Mucosa of descending colon (tissue), 3 donors: ENCODE measurements around the gene PRMT5. TPM values are rescaled to one million over a fixed set of nuclear protein-coding genes. Genes with fewer than 3 reads are reported as not detected.

Experiments
- ATAC-seq: fragments of 200-7000 bp; cut with Tn5 transposase; one replicate; pipeline ENCODE4 v1.9.1; 2020; ENCODE audit warnings: mild to moderate bottlenecking, moderate library complexity
- DNase-seq, 3 donors: peaks; one replicate each; pipeline ENCODE4 v3.0.0-alpha.2; 2020
- H3K36me3 ChIP-seq: fragments of 200-600 bp; one replicate; pipeline ENCODE4 v1.8.0; 2021; ENCODE audit warnings: low read depth, mild to moderate bottlenecking
- H3K4me1 ChIP-seq: fragments of 200-600 bp; one replicate; pipeline ENCODE4 v1.8.0; 2021; ENCODE audit warnings: low read depth, mild to moderate bottlenecking
- H3K4me3 ChIP-seq: fragments of 200-600 bp; one replicate; pipeline ENCODE4 v1.8.0; 2021; ENCODE audit warnings: mild to moderate bottlenecking
- H3K9me3 ChIP-seq: fragments of 200-600 bp; one replicate; pipeline ENCODE4 v1.8.0; 2021; ENCODE audit warnings: mild to moderate bottlenecking
- CTCF ChIP-seq: fragments of 200-600 bp; IDR thresholded peaks from one replicate; pipeline ENCODE4 v1.8.0; 2022; ENCODE audit warnings: antibody characterized with exemption, mild to moderate bottlenecking
- intact Hi-C, 2 donors: fragments of 100-400 bp; cut with DNase I in 1 of 2; cut with micrococcal nuclease in 1 of 2; formaldehyde crosslinking; loops; one replicate each; pipeline versions ENCODE4 v1.11.0 to v1.11.1; 2022; cut with DNase I, micrococcal nuclease
- long read RNA-seq, 2 donors: library from polyadenylated mRNA; unstranded; transcript quantifications; one replicate each; pipeline ENCODE4 v2.0.0, GENCODE V29; 2019 to 2021
- total RNA-seq, 3 donors: library from RNA; stranded (reverse); fragmentation: NEBNext Ultra II Directional in 2 of 3; extraction: Animal tissue kit (Norgen Biotek cat#: 25700) in 2 of 3; gene quantifications; one replicate each; pipeline versions ENCODE4 v1.2.1 to v1.2.4, GENCODE V29; 2021 to 2023
- donor health status: DM: no; HTN: no; CAD: no; lungs with moderate emphysema.
- donor health status: DM: no; HTN: no; CAD: no.
- donor health status: DM: no; HTN: yes; CAD: no.

Gene PRMT5
- 10 to 100 TPM; 47.7 to 55.1 (median 50.2) TPM for total RNA-seq
- long read RNA-seq, donor 1, transcript PRMT5-202 (17 exons, 2,531 nt): major isoform, 29 of 43 reads
- long read RNA-seq, donor 1, transcript PRMT5-204 (17 exons, 2,418 nt): minor isoform, 5 of 43 reads
- long read RNA-seq, donor 1, partial matches to known transcripts: 4 of 43 reads
- long read RNA-seq, donor 1, other reads (novel, unspliced or antisense): 5 of 43 reads
- long read RNA-seq, donor 2, transcript PRMT5-202 (17 exons, 2,531 nt): major isoform, 12 of 25 reads
- long read RNA-seq, donor 2, partial matches to known transcripts: 9 of 25 reads
- long read RNA-seq, donor 2, other reads (novel, unspliced or antisense): 4 of 25 reads

- DNase-seq (peak; percentile 98 to 99 (median 99)), ATAC-seq (peak; percentile 95)
- TF ChIP-seq CTCF: no peak
- no peaks in the 10 kb centered on the region for H3K9me3 ChIP-seq
- H3K4me3 ChIP-seq: peak within 1 kb of the TSS; percentile 71
- H3K4me1 ChIP-seq: peaks cover 20% of the 10 kb centered on the region
- H3K36me3 ChIP-seq: no peaks in the 10 kb centered on the region
- intact Hi-C loops: no loop called here
These were observed at the start of gene PRMT5 for GRCh38 chr14:22929104-22929960. TSS of gene PRMT5 (minus strand) at chr14:22929376. CDS start at chr14:22929361, 15 bp downstream.

GRCh38 chr14:22978487-22978837, 49.3 kb upstream of the PRMT5 start:
- no peak for DNase-seq
- H3K9me3 ChIP-seq: no peaks in the 10 kb centered on the region
- no peaks in the 10 kb centered on the region for H3K36me3 ChIP-seq
- TF ChIP-seq CTCF: no peak
- H3K4me3 ChIP-seq: no peak overlapping the region
- ATAC-seq: no peak
- peaks cover 39% of the 10 kb centered on the region for H3K4me1 ChIP-seq
- intact Hi-C loops: no loop called here

GRCh38 chr14:22977684-22978486, 48.7 kb upstream of the PRMT5 start:
- peaks cover 39% of the 10 kb centered on the region for H3K4me1 ChIP-seq
- no peak for TF ChIP-seq CTCF
- no peaks in the 10 kb centered on the region for H3K36me3 ChIP-seq
- H3K4me3 ChIP-seq: no peak overlapping the region
- no peaks in the 10 kb centered on the region for H3K9me3 ChIP-seq
- ATAC-seq: peak; percentile 35
- peak in 1 of 3 donors; percentile 32 for DNase-seq
- intact Hi-C loops: no loop called here

- Histone ChIP-seq H3K9me3 (no peaks in the 10 kb centered on the region), H3K36me3 (no peaks in the 10 kb centered on the region), H3K4me1 (peaks cover 39% of the 10 kb centered on the region), H3K4me3 (no peak overlapping the region)
- intact Hi-C loops: no loop called here
- ATAC-seq: no peak
- no peak for TF ChIP-seq CTCF
- no peak for DNase-seq
These were observed 48.2 kb upstream of the PRMT5 start for GRCh38 chr14:22977434-22977683.

GRCh38 chr14:22976620-22977433, 47.7 kb upstream of the PRMT5 start:
- intact Hi-C loops: no loop called here
- ATAC-seq (peak; percentile 67), DNase-seq (peak in 1 of 3 donors; percentile 36)
- Histone ChIP-seq H3K4me1 (peaks cover 35% of the 10 kb centered on the region), H3K36me3 (no peaks in the 10 kb centered on the region), H3K9me3 (no peaks in the 10 kb centered on the region), H3K4me3 (no peak overlapping the region)
- no peak for TF ChIP-seq CTCF
